Body of pancreas (tissue), 4 donors: ENCODE data around the gene UBE2E1.
"Not testable (repeated sequence)": the region's sequence is repeated elsewhere in the genome, so short reads cannot be mapped to it uniquely, and the experiment has no call there.

ENCODE experiments used
- POLR2A ChIP-seq, 3 donors: fragments of 450-650 bp; IDR thresholded peaks; one replicate each; pipeline ENCODE4 v1.6.1; 2016; ENCODE audit warnings: antibody characterized with exemption in 3 of 3, mild to moderate bottlenecking in 2 of 3
- TF ChIP-seq, protein P1 (sequence below), 7 experiments: fragments of 450-650 bp in 4 of 7; fragments of 200-600 bp in 3 of 7; sonication (generic) in 3 of 7; IDR thresholded peaks; one replicate each; pipeline ENCODE4 v1.5.1; 2016 to 2019; ENCODE audit warnings: antibody characterized with exemption in 7 of 7

DNA sequence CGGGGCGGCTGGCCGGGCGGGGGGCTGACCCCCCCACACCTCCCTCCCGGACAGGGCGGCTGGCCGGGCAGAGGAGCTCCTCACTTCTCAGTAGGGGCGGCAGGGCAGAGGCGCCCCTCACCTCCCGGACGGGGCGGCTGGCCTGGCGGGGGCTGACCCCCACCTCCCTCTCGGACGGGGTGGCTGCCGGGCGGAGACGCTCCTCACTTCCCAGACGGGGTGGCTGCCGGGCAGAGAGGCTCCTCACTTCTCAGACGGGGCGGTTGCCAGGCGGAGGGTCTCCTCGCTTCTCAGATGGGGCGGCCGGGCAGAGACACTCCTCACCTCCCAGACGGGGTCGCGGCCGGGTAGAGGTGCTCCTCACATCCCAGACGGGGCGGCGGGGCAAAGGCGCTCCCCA lies 65.6 kb downstream of the UBE2E1 start:
- TF ChIP-seq, protein P1, sequence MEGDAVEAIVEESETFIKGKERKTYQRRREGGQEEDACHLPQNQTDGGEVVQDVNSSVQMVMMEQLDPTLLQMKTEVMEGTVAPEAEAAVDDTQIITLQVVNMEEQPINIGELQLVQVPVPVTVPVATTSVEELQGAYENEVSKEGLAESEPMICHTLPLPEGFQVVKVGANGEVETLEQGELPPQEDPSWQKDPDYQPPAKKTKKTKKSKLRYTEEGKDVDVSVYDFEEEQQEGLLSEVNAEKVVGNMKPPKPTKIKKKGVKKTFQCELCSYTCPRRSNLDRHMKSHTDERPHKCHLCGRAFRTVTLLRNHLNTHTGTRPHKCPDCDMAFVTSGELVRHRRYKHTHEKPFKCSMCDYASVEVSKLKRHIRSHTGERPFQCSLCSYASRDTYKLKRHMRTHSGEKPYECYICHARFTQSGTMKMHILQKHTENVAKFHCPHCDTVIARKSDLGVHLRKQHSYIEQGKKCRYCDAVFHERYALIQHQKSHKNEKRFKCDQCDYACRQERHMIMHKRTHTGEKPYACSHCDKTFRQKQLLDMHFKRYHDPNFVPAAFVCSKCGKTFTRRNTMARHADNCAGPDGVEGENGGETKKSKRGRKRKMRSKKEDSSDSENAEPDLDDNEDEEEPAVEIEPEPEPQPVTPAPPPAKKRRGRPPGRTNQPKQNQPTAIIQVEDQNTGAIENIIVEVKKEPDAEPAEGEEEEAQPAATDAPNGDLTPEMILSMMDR (IDR thresholded peaks at IDR 0.05): not testable (repeated sequence)
- not testable (repeated sequence) for TF ChIP-seq POLR2A (IDR thresholded peaks at IDR 0.05)
